Activated CD4-positive, alpha-beta memory T cell treated with anti-CD3 and anti-CD28 coated beads for 36 hours (primary cell): Measurements from ENCODE around the gene OR6C75. TPM values are rescaled to one million over a fixed set of nuclear protein-coding genes. Genes with fewer than 3 reads are reported as not detected.
"Not testable (repeated sequence)": the region's sequence is repeated elsewhere in the genome, so short reads cannot be mapped to it uniquely, and the experiment has no call there.

ENCODE experiments used
- CTCF ChIA-PET: fragments of 350-600 bp; sonication (Branson Sonifier 250); formaldehyde crosslinking; loops from one replicate; lab custom pipeline; 2021; ENCODE audit warnings: antibody characterized with exemption, inconsistent platforms; lab: Charles Lee
- POLR2A ChIA-PET: fragments of 350-600 bp; sonication (Branson Sonifier 250); formaldehyde crosslinking; loops from one replicate; lab custom pipeline; 2021; ENCODE audit warnings: antibody characterized with exemption; lab: Charles Lee
- DNase-seq: peaks from one replicate; pipeline ENCODE4 v3.0.0-alpha.2; 2020
- H3K27ac Mint-ChIP-seq: one replicate; pipeline ENCODE4 v1.8.0; 2021; ENCODE audit warnings: mixed read lengths
- H3K27me3 Mint-ChIP-seq: one replicate; pipeline ENCODE4 v1.8.0; 2021; ENCODE audit warnings: mixed read lengths
- H3K36me3 Mint-ChIP-seq: one replicate; pipeline ENCODE4 v1.8.0; 2021; ENCODE audit warnings: mixed read lengths
- H3K4me1 Mint-ChIP-seq: one replicate; pipeline ENCODE4 v1.8.0; 2021; ENCODE audit warnings: low read depth, mixed read lengths
- H3K4me3 Mint-ChIP-seq: one replicate; pipeline ENCODE4 v1.8.0; 2021; ENCODE audit warnings: mild to moderate bottlenecking, mixed read lengths
- H3K9me3 Mint-ChIP-seq: one replicate; pipeline ENCODE4 v1.8.0; 2021; ENCODE audit warnings: mixed read lengths
- intact Hi-C: fragments of 100-400 bp; cut with micrococcal nuclease; formaldehyde crosslinking; loops from one replicate; pipeline ENCODE4 v1.15.1; 2023
- total RNA-seq, 2 experiments: library from RNA; stranded (reverse); gene quantifications; one replicate each; pipeline ENCODE4 v1.2.3, GENCODE V29; 2021

OR6C75 gene
- not detected for total RNA-seq

DNA sequence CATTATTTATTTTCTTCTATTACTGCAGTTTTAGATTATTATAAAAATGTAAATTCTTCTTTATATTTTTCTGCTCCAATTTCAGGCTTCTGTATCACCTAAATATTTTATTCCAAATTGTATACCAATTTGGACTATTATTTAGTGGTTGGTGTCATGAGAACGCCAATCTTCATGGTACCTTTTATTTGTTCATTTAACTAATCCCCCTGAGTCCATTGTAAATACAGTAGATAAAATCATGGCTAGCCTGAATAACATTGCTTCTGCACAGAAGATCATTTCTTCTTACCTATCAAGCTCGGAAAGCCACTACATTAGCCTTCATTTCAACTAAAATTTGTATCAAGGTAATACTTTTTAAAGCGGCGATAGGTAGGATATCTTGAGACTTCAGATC, at the start of gene OR6C75:
TSS of gene OR6C75 (plus strand) at position 301 of the 400 bp plus-strand sequence. CDS start 2,136 bp downstream, outside the sequence.
- no peak for DNase-seq
- Mint-ChIP-seq H3K9me3 (no peaks in the 10 kb centered on the region), H3K27me3 (peaks cover 12% of the 10 kb centered on the region), H3K27ac (no peak within 1 kb of the TSS), H3K4me1 (no peaks in the 10 kb centered on the region), H3K36me3 (no peaks in the 10 kb centered on the region), H3K4me3 (no peak within 1 kb of the TSS)
- POLR2A ChIA-PET: no interaction called here
- intact Hi-C loops: no loop called here
- CTCF ChIA-PET: no interaction called here

DNA sequence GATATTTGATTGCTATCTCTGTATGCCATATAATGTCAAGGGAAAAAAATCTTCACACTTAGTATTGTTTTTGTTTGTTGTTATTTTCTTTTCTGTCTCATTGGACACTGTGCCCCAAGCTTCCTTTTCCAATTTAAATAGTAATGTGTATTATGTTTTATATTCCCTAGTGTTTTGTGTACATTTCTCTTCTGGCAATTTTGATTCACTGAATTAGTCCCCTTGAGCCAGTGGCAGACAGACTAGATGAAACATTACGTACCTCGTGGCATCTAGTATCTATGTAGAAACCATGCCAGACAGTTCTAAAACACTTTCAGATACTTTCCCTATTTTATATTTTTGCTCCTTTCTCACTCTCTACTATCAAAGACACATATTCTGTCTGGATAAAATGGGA, 48.7 kb upstream of the OR6C75 start, which contains the start of gene OR6C1:
TSS of gene OR6C1 (plus strand) at position 301 of the 400 bp plus-strand sequence. CDS start 6,257 bp downstream, outside the sequence.
- peaks cover 15% of the 10 kb centered on the region for H3K27me3 Mint-ChIP-seq
- H3K4me3 Mint-ChIP-seq: no peak within 1 kb of the TSS
- ChIA-PET CTCF (no interaction called here), POLR2A (no interaction called here)
- no peaks in the 10 kb centered on the region for H3K9me3 Mint-ChIP-seq
- no peaks in the 10 kb centered on the region for H3K36me3 Mint-ChIP-seq
- no peak for DNase-seq
- H3K27ac Mint-ChIP-seq: no peak within 1 kb of the TSS
- intact Hi-C loops: no loop called here
- H3K4me1 Mint-ChIP-seq: no peaks in the 10 kb centered on the region

DNA sequence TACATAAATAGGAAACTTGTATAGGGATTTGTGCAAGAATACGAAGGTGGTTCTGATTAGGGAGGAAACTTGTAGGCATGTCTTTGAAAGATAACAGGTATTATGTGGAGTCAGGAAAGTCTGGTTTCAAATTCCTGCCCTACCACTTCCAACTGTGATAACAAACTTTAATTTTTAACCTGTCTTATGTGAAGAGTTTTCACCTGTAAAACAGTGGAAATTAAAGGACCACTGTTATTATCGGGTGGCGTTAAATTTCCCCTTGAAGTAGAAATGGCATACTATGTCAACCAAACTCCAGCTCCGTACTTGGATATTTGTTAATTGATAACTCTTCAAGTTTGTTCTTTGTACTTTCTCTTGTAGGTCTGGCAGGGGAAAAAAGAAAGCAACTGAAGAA, 42.6 kb upstream of the OR6C75 start:
- no peak overlapping the region for H3K27ac Mint-ChIP-seq
- no peaks in the 10 kb centered on the region for H3K36me3 Mint-ChIP-seq
- H3K4me3 Mint-ChIP-seq: no peak overlapping the region
- ChIA-PET CTCF (no interaction called here), POLR2A (no interaction called here)
- H3K4me1 Mint-ChIP-seq: no peaks in the 10 kb centered on the region
- DNase-seq: no peak
- no peaks in the 10 kb centered on the region for H3K9me3 Mint-ChIP-seq
- peaks cover 10% of the 10 kb centered on the region for H3K27me3 Mint-ChIP-seq
- intact Hi-C loops: no loop called here

DNA sequence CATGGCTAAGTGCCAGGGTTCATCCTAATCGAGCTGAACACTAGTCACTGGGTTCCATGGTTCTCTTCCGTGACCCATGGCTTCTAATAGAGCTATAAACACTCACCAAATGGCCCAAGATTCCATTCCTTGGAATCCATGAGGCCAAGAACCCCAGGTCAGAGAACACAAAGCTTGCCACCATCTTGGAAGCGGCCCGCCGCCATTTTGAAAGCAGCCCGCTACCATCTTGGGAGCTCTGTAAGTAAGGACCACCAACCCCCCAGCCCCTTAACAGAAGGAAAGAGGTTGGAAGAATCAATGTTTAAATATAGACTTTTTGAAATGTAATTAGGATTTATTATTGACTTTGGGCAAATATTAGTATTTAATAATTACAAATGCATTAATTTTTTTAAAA, 37.0 kb upstream of the OR6C75 start:
- H3K4me3 Mint-ChIP-seq, DNase-seq, H3K36me3 Mint-ChIP-seq, POLR2A ChIA-PET, CTCF ChIA-PET, intact Hi-C loops, H3K27ac Mint-ChIP-seq, H3K4me1 Mint-ChIP-seq, H3K9me3 Mint-ChIP-seq: not testable (repeated sequence)
- peaks cover 12% of the 10 kb centered on the region for H3K27me3 Mint-ChIP-seq

DNA sequence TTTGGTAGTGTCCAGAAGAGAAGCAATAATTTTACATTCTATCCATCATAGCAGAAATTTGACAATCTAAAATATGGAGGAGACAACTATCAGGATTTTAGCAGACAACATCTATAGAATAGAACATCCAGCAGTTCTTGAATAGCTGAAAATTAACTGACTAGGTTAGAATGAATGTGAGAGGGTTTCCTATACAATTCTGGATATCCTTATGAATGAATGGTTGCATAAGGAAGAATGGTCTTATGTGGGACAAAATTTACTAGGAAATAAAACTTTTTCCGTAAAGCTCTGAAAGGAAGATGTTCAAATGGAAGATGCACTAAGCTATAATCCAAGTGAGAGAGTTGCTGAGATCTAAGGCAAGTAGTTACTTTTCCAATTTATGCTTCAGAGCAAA, 32.3 kb upstream of the OR6C75 start, which contains the start of gene OR6C3:
TSS of gene OR6C3 (plus strand) at position 301 of the 400 bp plus-strand sequence. CDS start 955 bp downstream, outside the sequence.
- ChIA-PET CTCF (no interaction called here), POLR2A (interaction anchor here (0.6 kb wide), 1 partner anchor 1172 kb away, joined by 3 read pairs; no protein-coding TSS in a partner anchor)

DNA sequence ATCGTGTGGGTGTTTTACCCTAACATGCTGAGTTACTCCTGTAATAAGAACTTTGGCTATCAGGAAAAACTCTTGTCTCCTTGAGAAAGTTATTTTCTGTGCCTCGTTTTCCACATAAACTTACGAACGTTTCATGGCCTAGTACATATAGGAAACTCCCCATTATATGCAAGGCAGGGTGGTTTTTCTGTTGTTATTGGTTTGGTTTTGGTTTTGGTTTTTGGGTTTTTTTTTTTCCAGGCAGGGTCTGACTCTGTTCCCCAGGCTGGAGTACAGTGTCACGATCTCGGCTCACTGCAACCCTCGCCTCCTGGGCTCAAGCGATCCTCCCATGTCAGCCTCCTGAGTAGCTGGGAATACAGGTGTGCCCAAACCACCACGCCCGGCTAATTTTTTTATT, 26.8 kb upstream of the OR6C75 start:
- intact Hi-C loops: no loop called here
- H3K9me3 Mint-ChIP-seq: no peaks in the 10 kb centered on the region
- no peak overlapping the region for H3K4me3 Mint-ChIP-seq
- ChIA-PET POLR2A (no interaction called here), CTCF (no interaction called here)
- peaks cover 7% of the 10 kb centered on the region for H3K27me3 Mint-ChIP-seq
- H3K4me1 Mint-ChIP-seq: no peaks in the 10 kb centered on the region
- DNase-seq: no peak
- H3K36me3 Mint-ChIP-seq: no peaks in the 10 kb centered on the region
- no peak overlapping the region for H3K27ac Mint-ChIP-seq

More for the DNA sequence above, 32.3 kb upstream of the OR6C75 start, which contains the start of gene OR6C3:
- Mint-ChIP-seq H3K4me1 (no peaks in the 10 kb centered on the region), H3K4me3 (no peak within 1 kb of the TSS), H3K36me3 (no peaks in the 10 kb centered on the region), H3K9me3 (no peaks in the 10 kb centered on the region), H3K27ac (no peak within 1 kb of the TSS), H3K27me3 (peaks cover 9% of the 10 kb centered on the region)
- intact Hi-C loops: no loop called here
- no peak for DNase-seq

DNA sequence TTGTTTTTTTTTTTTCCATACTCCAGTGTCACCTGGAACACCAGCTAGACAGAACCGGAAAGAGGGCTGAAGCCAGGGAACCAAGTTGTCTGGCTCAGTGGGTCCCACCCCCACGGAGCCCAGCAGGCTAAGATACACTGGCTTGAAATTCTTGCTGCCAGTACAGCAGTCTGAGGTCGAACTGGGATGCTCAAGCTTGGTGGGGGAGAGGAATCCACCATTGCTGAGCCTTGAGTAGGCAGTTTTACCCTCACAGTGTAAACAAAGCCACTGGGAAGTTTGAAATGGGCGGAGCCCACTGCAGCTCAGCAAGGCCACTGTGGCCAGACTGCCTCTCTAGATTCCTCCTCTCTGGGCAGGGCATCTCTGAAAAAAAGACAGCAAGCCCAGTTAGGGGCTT, 7.4 kb upstream of the OR6C75 start:
- H3K4me3 Mint-ChIP-seq, CTCF ChIA-PET, POLR2A ChIA-PET, H3K27ac Mint-ChIP-seq, H3K9me3 Mint-ChIP-seq, intact Hi-C loops, H3K4me1 Mint-ChIP-seq, H3K36me3 Mint-ChIP-seq, DNase-seq: not testable (repeated sequence)
- H3K27me3 Mint-ChIP-seq: peaks cover 24% of the 10 kb centered on the region

DNA sequence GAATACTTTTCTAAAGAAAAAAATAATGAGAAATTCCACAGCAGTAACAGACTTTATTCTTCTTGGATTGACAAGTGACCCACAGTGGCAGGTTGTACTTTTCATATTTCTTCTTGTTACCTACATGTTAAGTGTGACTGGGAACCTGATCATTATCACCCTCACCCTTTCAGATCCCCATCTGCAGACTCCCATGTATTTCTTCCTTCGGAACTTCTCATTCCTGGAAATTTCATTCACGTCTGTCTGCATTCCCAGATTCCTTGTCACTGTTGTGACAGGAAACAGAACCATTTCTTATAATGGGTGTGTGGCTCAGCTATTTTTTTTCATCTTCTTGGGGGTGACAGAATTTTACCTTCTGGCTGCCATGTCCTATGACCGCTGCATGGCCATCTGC, 2.3 kb downstream of the OR6C75 start:
- H3K4me1 Mint-ChIP-seq: no peaks in the 10 kb centered on the region
- H3K4me3 Mint-ChIP-seq: no peak overlapping the region
- no peaks in the 10 kb centered on the region for H3K36me3 Mint-ChIP-seq
- DNase-seq: no peak
- no peak overlapping the region for H3K27ac Mint-ChIP-seq
- ChIA-PET POLR2A (no interaction called here), CTCF (no interaction called here)
- peaks cover 10% of the 10 kb centered on the region for H3K27me3 Mint-ChIP-seq
- intact Hi-C loops: no loop called here
- H3K9me3 Mint-ChIP-seq: no peaks in the 10 kb centered on the region

DNA sequence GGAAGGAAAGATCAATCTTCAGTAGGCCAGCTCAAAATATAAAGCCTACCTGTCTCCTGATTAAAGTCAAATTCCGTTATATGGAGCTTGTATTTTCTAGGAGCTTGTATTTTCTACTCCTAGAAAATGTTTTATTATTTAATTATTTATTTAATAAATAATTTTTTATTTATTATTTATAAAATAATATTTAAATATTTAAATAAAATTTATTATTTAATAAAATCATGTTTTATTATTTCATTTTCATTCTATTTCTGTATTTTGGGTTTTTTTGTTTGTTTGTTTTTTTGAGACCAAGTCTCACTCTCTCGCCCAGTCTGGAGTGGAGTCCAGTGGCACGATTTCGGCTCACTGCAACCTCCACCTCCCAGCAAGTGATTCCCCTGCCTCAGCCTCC, 9.7 kb downstream of the OR6C75 start:
- POLR2A ChIA-PET: no interaction called here
- intact Hi-C loops: no loop called here

DNA sequence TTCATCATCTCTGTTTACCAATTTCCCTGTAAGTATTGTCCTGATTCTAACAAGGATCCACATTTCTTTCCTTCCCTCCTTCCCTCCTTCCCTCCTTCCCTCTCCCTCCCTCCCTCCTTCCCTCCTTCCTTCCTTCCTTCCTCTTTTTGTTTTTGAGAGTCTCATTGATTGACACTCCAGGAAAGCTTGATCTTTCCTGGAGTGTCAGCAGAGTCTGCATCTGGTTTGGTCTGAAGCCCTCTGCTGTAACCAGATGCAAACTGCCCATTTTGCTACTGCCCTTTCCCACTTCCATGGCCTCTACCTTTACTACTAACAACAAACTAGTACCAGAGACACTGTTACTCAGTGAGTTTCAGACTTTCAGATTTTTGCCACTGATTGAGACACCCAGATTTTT, 23.1 kb downstream of the OR6C75 start:
- POLR2A ChIA-PET: no interaction called here
- intact Hi-C loops: no loop called here
- no peaks in the 10 kb centered on the region for H3K9me3 Mint-ChIP-seq
- H3K27ac Mint-ChIP-seq: no peak overlapping the region
- no peaks in the 10 kb centered on the region for H3K36me3 Mint-ChIP-seq
- H3K4me1 Mint-ChIP-seq: no peaks in the 10 kb centered on the region
- DNase-seq: no peak
- CTCF ChIA-PET: no interaction called here
- H3K27me3 Mint-ChIP-seq: no peaks in the 10 kb centered on the region
- no peak overlapping the region for H3K4me3 Mint-ChIP-seq

More for the DNA sequence above, 9.7 kb downstream of the OR6C75 start:
- H3K4me3 Mint-ChIP-seq: no peak overlapping the region
- no peak overlapping the region for H3K27ac Mint-ChIP-seq
- H3K27me3 Mint-ChIP-seq: peaks cover 6% of the 10 kb centered on the region
- H3K9me3 Mint-ChIP-seq: no peaks in the 10 kb centered on the region
- H3K36me3 Mint-ChIP-seq: no peaks in the 10 kb centered on the region
- CTCF ChIA-PET: no interaction called here
- no peak for DNase-seq
- H3K4me1 Mint-ChIP-seq: no peaks in the 10 kb centered on the region

DNA sequence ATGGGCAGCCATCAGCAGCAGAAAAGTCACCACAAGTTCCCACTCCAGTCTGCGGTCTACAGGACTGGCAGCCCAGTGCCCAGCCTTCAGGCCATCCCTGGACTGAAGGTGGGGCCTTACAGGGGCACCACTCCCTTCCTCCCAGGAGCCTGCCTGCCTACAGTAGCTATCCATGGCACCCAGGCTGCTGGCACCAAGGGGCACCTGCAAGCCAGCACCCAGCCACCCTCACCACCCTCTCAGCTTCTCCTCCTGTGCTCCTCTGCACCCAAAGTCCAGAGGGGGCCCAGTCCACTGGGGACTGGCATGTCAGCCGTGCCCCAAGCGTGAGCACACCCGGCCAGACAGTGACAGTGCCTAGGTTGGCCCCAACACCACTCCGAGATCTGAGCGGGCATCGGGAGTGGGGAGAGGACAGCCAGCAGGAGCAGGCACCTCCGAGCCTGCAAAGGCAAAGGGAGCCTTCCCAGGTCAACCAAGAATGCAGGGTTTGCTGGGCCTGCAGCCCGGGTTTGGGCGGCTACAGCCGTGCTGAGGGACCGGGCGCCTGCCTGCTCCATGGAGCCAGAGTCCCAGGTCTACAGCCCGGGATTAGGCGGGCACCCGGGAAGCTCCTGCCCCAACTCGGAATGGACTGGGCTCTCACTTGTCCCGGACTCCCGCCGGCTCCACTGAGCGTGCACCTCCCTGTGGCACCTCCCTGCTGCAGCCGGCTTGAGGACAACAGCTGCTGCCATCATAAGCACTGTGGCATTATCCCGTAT, 29.4 kb downstream of the OR6C75 start:
- Mint-ChIP-seq H3K9me3 (no peaks in the 10 kb centered on the region), H3K27me3 (peaks cover 7% of the 10 kb centered on the region), H3K4me1 (no peaks in the 10 kb centered on the region), H3K4me3 (no peak overlapping the region), H3K36me3 (no peaks in the 10 kb centered on the region), H3K27ac (no peak overlapping the region)
- intact Hi-C loops: no loop called here
- POLR2A ChIA-PET: no interaction called here
- CTCF ChIA-PET: no interaction called here
- DNase-seq: no peak

DNA sequence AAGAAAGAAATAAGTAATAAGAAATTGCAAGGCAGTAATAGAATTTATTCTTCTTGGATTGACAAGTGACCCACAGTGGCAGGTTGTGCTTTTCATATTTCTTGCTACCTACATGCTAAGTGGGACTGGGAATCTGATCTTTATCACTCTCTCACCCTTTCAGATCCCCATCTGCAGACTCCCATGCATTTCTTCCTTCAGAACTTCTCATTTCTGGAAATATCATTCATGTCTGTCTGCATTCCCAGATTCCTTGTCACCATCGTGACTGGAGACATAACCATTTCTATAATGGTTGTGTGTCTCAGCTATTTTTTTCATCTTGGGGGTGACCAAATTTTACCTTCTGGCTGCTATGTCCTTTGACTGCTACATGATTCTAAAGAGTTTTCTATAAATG, 33.6 kb downstream of the OR6C75 start:
- H3K36me3 Mint-ChIP-seq: no peaks in the 10 kb centered on the region
- H3K27ac Mint-ChIP-seq: no peak overlapping the region
- CTCF ChIA-PET: no interaction called here
- peaks cover 11% of the 10 kb centered on the region for H3K27me3 Mint-ChIP-seq
- intact Hi-C loops: no loop called here
- H3K4me1 Mint-ChIP-seq: no peaks in the 10 kb centered on the region
- H3K4me3 Mint-ChIP-seq: no peak overlapping the region
- no peak for DNase-seq
- H3K9me3 Mint-ChIP-seq: no peaks in the 10 kb centered on the region
- POLR2A ChIA-PET: no interaction called here

DNA sequence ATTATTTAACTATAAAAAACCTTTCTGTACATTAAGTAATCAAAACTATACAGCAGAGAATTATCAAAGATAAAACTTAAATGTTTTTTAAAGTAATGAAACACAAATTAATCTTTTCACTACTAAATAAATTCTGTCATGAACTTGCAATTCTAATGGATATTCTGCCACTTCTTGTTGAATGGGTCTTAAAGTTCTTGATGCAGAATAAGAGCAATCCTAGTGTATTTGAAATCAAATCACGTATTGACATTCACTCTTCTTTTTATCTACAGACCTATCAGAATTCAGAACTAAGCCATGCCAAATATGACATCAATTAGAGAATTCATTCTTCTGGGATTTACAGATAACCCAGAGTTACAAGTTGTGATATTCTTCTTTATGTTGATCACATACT, 37.5 kb downstream of the OR6C75 start, which contains the start of gene OR6C65:
TSS of gene OR6C65 (plus strand) at position 301 of the 400 bp plus-strand sequence. CDS start at position 301, 0 bp downstream.
- H3K4me1 Mint-ChIP-seq: no peaks in the 10 kb centered on the region
- H3K4me3 Mint-ChIP-seq: no peak within 1 kb of the TSS
- peaks cover 4% of the 10 kb centered on the region for H3K27me3 Mint-ChIP-seq
- CTCF ChIA-PET: no interaction called here
- H3K9me3 Mint-ChIP-seq: no peaks in the 10 kb centered on the region
- POLR2A ChIA-PET: no interaction called here
- no peaks in the 10 kb centered on the region for H3K36me3 Mint-ChIP-seq
- no peak for DNase-seq
- no peak within 1 kb of the TSS for H3K27ac Mint-ChIP-seq
- intact Hi-C loops: no loop called here
